Measurements from ENCODE around the gene SAPCD1. TPM values are rescaled to one million over a fixed set of nuclear protein-coding genes. Genes with fewer than 3 reads are reported as not detected.
A peak's percentile ranks its signal among the peaks of the same experiment; 100 is the strongest.

SAPCD1 gene
- total and polyA plus RNA-seq, 4 donors = 1.3 to 6.3 (median 3.1) TPM

- DNase-seq = peak; percentile 87 to 93 (median 91)
- no peaks in the 10 kb centered on the region for H3K27me3 ChIP-seq (ENCODE audit: control insufficient read depth in 3 of 3, insufficient read depth in 3 of 3, low read length in 2 of 3)
- 0 to 1% methylated on average over 50 to 75 of the region's 75 CpGs for WGBS, 2 donors
- peak; percentile 97 for ATAC-seq (ENCODE audit: insufficient read depth, low FRiP score)
- H3K27ac ChIP-seq (ENCODE audit: low read depth in 1 of 2, low read length in 1 of 2) = peak within 1 kb of the TSS; percentile 97 to 99
- peaks cover 0 to 13% (median 5%) of the 10 kb centered on the region in 5 donors for H3K4me1 ChIP-seq (ENCODE audit: control insufficient read depth in 5 of 5, insufficient read depth in 5 of 5, low read length in 5 of 5)
- H3K36me3 ChIP-seq (ENCODE audit: control insufficient read depth in 4 of 4, insufficient read depth in 4 of 4, low read length in 4 of 4) = peaks cover 0 to 14% (median 11%) of the 10 kb centered on the region in 4 donors
- H3K9me3 ChIP-seq (ENCODE audit: control insufficient read depth in 4 of 4, insufficient read depth in 3 of 4, low read length in 3 of 4) = no peaks in the 10 kb centered on the region
- peak within 1 kb of the TSS; percentile 78 to 84 for H3K9ac ChIP-seq (ENCODE audit: insufficient read depth in 1 of 2, low read length in 2 of 2)
- H3K4me3 ChIP-seq = peak within 1 kb of the TSS; percentile 71
- peak; percentile 57 for TF ChIP-seq CTCF (IDR thresholded peaks at IDR 0.05; ENCODE audit: control extremely low read depth, extremely low read depth)
These were observed 33.3 kb downstream of the SAPCD1 start, which contains the start of gene VARS1 for GRCh38 chr6:31795616-31796298. TSS of gene VARS1 (minus strand) at chr6:31795752. CDS start at chr6:31795217, 535 bp downstream.

GRCh38 chr6:31796993-31797385 is 34.5 kb downstream of the SAPCD1 start:
- no peak overlapping the region for H3K9ac ChIP-seq (ENCODE audit: insufficient read depth in 1 of 2, low read length in 2 of 2)
- no peak for ATAC-seq (ENCODE audit: insufficient read depth, low FRiP score)

GRCh38 chr6:31797588-31797987 is 35.1 kb downstream of the SAPCD1 start:
- Histone ChIP-seq H3K9ac (ENCODE audit: insufficient read depth in 1 of 2, low read length in 2 of 2) (no peak overlapping the region), H3K4me3 (no peak overlapping the region), H3K27ac (ENCODE audit: low read depth in 1 of 2, low read length in 1 of 2) (no peak overlapping the region), H3K4me1 (ENCODE audit: control insufficient read depth in 5 of 5, insufficient read depth in 5 of 5, low read length in 5 of 5) (peaks cover 0 to 13% (median 5%) of the 10 kb centered on the region in 5 donors), H3K36me3 (ENCODE audit: control insufficient read depth in 4 of 4, insufficient read depth in 4 of 4, low read length in 4 of 4) (peaks cover 0 to 12% (median 7%) of the 10 kb centered on the region in 4 donors), H3K27me3 (ENCODE audit: control insufficient read depth in 3 of 3, insufficient read depth in 3 of 3, low read length in 2 of 3) (no peaks in the 10 kb centered on the region), H3K9me3 (ENCODE audit: control insufficient read depth in 4 of 4, insufficient read depth in 3 of 4, low read length in 3 of 4) (no peaks in the 10 kb centered on the region)
- 24 to 31% methylated on average over 5 of the region's 5 CpGs for WGBS, 2 donors
- ATAC-seq (ENCODE audit: insufficient read depth, low FRiP score) = no peak
- DNase-seq = peak in 1 of 3 donors; percentile 20
- no peak for TF ChIP-seq CTCF (IDR thresholded peaks at IDR 0.05; ENCODE audit: control extremely low read depth, extremely low read depth)

More at GRCh38 chr6:31796993-31797385, 34.5 kb downstream of the SAPCD1 start:
- H3K4me3 ChIP-seq = no peak overlapping the region
- peaks cover 0 to 13% (median 5%) of the 10 kb centered on the region in 5 donors for H3K4me1 ChIP-seq (ENCODE audit: control insufficient read depth in 5 of 5, insufficient read depth in 5 of 5, low read length in 5 of 5)
- peaks cover 0 to 12% (median 10%) of the 10 kb centered on the region in 4 donors for H3K36me3 ChIP-seq (ENCODE audit: control insufficient read depth in 4 of 4, insufficient read depth in 4 of 4, low read length in 4 of 4)
- H3K9me3 ChIP-seq (ENCODE audit: control insufficient read depth in 4 of 4, insufficient read depth in 3 of 4, low read length in 3 of 4) = no peaks in the 10 kb centered on the region
- no peak for TF ChIP-seq CTCF (IDR thresholded peaks at IDR 0.05; ENCODE audit: control extremely low read depth, extremely low read depth)
- H3K27me3 ChIP-seq (ENCODE audit: control insufficient read depth in 3 of 3, insufficient read depth in 3 of 3, low read length in 2 of 3) = no peaks in the 10 kb centered on the region
- WGBS, 2 donors = 86 to 87% methylated on average over 2 of the region's 2 CpGs
- DNase-seq = no peak
- no peak overlapping the region for H3K27ac ChIP-seq (ENCODE audit: low read depth in 1 of 2, low read length in 1 of 2)

Measured in lung (tissue), 12 donors.